Measurements from ENCODE around the gene NKAIN2. TPM values are rescaled to one million over a fixed set of nuclear protein-coding genes. Genes with fewer than 3 reads are reported as not detected.

Gene NKAIN2
- total and polyA plus RNA-seq, 8 donors, result 0.02 to 0.09 TPM; not detected in 6

DNA sequence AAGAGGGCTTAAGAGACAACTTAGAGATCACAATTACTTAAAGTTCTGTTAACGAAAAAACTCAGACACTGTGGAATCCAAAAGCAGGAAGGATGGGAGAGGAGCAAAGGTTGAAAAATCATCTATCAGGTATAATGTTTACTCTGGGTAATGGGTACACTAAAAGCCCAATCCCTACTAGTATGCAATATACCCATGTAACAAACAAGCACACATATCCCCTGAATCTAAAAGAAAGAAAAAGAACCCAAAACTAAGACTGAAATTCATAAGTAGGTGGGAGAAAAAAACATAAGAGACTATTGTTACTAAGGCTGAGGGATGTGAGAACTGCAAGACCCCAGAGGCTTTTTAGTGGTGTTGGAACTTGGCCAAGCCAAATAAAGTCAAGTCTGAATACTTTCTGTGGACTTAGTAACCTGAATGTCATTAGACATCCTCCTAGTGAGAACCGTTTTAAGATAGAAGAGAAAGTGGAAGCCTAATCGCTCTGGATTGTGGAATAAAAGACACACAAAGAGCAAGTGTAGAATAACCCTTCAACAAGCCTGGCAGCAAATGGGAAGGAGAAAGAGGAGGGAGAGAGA is 969.2 kb downstream of the NKAIN2 start:
- no peak for FAIRE-seq
- no peaks in the 10 kb centered on the region for H3K4me1 ChIP-seq

DNA sequence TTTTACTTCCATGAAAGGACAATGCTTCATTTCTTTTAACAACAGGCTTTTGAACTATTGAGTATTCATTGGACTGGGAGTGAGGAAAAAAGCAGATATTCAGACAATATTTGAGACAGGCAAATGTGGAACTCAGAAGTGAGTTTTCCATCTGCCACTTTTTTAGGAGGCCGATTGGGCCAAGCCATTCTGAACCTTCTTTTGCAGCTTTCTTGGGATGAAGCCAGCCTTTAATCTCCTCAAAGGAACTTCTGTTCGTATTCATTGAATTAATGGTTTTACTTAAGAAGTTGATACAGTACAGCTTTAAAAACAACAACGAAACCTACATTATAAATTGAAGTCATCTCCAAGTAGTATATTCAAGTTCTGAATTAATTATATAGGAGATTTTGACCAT is 971.5 kb downstream of the NKAIN2 start:
- ATAC-seq, result no peak
- TF ChIP-seq, protein P1, sequence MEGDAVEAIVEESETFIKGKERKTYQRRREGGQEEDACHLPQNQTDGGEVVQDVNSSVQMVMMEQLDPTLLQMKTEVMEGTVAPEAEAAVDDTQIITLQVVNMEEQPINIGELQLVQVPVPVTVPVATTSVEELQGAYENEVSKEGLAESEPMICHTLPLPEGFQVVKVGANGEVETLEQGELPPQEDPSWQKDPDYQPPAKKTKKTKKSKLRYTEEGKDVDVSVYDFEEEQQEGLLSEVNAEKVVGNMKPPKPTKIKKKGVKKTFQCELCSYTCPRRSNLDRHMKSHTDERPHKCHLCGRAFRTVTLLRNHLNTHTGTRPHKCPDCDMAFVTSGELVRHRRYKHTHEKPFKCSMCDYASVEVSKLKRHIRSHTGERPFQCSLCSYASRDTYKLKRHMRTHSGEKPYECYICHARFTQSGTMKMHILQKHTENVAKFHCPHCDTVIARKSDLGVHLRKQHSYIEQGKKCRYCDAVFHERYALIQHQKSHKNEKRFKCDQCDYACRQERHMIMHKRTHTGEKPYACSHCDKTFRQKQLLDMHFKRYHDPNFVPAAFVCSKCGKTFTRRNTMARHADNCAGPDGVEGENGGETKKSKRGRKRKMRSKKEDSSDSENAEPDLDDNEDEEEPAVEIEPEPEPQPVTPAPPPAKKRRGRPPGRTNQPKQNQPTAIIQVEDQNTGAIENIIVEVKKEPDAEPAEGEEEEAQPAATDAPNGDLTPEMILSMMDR (IDR thresholded peaks at IDR 0.05), result no peak
- H3K36me3 ChIP-seq, result no peaks in the 10 kb centered on the region
- intact Hi-C loops (cut with DNase I), result no loop called here
- H3K27ac ChIP-seq, result no peak overlapping the region
- no peak for DNase-seq
- no peak for FAIRE-seq
- no peaks in the 10 kb centered on the region for H3K27me3 ChIP-seq
- no peaks in the 10 kb centered on the region for H3K4me1 ChIP-seq
- WGBS, 2 donors, result 46 to 70% methylated on average over 3 of the region's 3 CpGs
- no peaks in the 10 kb centered on the region for H3K9me3 ChIP-seq
- H3K4me3 ChIP-seq, result no peak overlapping the region

More for the DNA sequence above, 969.2 kb downstream of the NKAIN2 start:
- H3K4me3 ChIP-seq, result no peak overlapping the region
- no peaks in the 10 kb centered on the region for H3K36me3 ChIP-seq
- DNase-seq, result no peak
- no peaks in the 10 kb centered on the region for H3K27me3 ChIP-seq
- intact Hi-C loops (cut with DNase I), result no loop called here
- H3K27ac ChIP-seq, result no peak overlapping the region
- H3K9me3 ChIP-seq, result no peaks in the 10 kb centered on the region
- ATAC-seq, result no peak
- TF ChIP-seq, protein P1 (IDR thresholded peaks at IDR 0.05), result no peak
- 39 to 41% methylated on average over 3 of the region's 3 CpGs for WGBS, 2 donors

DNA sequence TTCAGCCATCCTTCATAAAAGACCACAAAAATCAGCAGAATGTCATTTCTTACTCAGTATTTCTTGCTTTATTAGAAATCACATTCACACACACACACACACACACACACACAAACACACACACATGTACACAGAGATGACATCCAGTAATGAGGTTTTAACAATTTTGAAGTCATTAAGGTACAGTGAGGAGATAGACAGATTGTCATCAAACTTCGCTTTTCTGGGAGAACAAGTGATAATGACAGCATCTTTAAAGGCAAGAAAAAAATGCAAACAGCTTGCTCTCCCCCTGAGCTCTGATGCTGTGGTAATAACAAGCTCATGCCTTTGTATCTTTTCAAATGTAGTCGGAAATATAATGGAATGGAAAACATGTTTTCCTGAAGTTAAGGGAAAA is 974.2 kb downstream of the NKAIN2 start:
- H3K27me3 ChIP-seq, result no peaks in the 10 kb centered on the region
- ATAC-seq (no peak), DNase-seq (no peak), FAIRE-seq (no peak)
- H3K9me3 ChIP-seq, result no peaks in the 10 kb centered on the region
- TF ChIP-seq, protein P1 (IDR thresholded peaks at IDR 0.05), result no peak
- WGBS, 2 donors, result 53 to 62% methylated on average over 2 of the region's 2 CpGs
- no peak overlapping the region for H3K4me3 ChIP-seq
- H3K4me1 ChIP-seq, result no peaks in the 10 kb centered on the region
- intact Hi-C loops (cut with DNase I), result no loop called here
- no peaks in the 10 kb centered on the region for H3K36me3 ChIP-seq
- no peak overlapping the region for H3K27ac ChIP-seq

DNA sequence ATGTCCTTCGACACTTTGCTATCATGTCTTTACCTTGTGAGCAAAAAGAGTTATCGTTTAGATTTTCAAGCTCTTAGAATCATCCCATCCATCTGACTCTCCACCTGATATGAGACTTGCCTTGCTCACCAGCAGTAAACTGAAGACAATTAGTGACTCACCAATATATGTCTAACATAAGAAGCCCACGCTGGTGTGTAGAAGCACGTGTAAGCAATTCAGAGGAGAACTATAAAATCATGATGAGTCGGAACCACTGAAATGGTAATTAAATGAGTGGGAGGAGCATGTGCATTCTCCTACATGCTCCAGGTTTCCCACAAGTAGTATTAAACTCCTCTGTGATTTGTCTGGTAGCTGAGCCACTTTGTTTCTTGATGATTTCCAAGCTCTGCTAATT is 977.0 kb downstream of the NKAIN2 start:
- TF ChIP-seq, protein P1 (IDR thresholded peaks at IDR 0.05), result no peak
- no peak for FAIRE-seq
- intact Hi-C loops (cut with DNase I), result no loop called here
- Histone ChIP-seq H3K27me3 (no peaks in the 10 kb centered on the region), H3K36me3 (no peaks in the 10 kb centered on the region), H3K27ac (no peak overlapping the region), H3K4me1 (no peaks in the 10 kb centered on the region), H3K9me3 (no peaks in the 10 kb centered on the region), H3K4me3 (no peak overlapping the region)
- ATAC-seq, result no peak
- 76 to 85% methylated on average over 5 of the region's 5 CpGs for WGBS, 2 donors
- no peak for DNase-seq

GRCh38 chr6:124783344-124783743 is 979.7 kb downstream of the NKAIN2 start:
- no peaks in the 10 kb centered on the region for H3K36me3 ChIP-seq
- TF ChIP-seq, protein P1 (IDR thresholded peaks at IDR 0.05), result no peak
- intact Hi-C loops (cut with DNase I), result no loop called here
- FAIRE-seq (no peak), DNase-seq (no peak), ATAC-seq (no peak)
- WGBS, 2 donors, result 41 to 42% methylated on average over 1 of the region's 1 CpG
- no peak overlapping the region for H3K4me3 ChIP-seq
- H3K27ac ChIP-seq, result no peak overlapping the region
- H3K4me1 ChIP-seq, result no peaks in the 10 kb centered on the region
- no peaks in the 10 kb centered on the region for H3K9me3 ChIP-seq
- no peaks in the 10 kb centered on the region for H3K27me3 ChIP-seq
